C4-2B (cell line): Measurements from ENCODE around the gene CRY2.

Source experiments
- ZFX ChIP-seq: fragments of 450-650 bp; IDR thresholded peaks from 2 replicates; pipeline ENCODE4 v1.6.1; 2017
- TF ChIP-seq, protein P1 (sequence below): fragments of 450-650 bp; conservative IDR thresholded peaks from 2 replicates; pipeline ENCODE4 v1.5.1; 2017; ENCODE audit warnings: mild to moderate bottlenecking

DNA sequence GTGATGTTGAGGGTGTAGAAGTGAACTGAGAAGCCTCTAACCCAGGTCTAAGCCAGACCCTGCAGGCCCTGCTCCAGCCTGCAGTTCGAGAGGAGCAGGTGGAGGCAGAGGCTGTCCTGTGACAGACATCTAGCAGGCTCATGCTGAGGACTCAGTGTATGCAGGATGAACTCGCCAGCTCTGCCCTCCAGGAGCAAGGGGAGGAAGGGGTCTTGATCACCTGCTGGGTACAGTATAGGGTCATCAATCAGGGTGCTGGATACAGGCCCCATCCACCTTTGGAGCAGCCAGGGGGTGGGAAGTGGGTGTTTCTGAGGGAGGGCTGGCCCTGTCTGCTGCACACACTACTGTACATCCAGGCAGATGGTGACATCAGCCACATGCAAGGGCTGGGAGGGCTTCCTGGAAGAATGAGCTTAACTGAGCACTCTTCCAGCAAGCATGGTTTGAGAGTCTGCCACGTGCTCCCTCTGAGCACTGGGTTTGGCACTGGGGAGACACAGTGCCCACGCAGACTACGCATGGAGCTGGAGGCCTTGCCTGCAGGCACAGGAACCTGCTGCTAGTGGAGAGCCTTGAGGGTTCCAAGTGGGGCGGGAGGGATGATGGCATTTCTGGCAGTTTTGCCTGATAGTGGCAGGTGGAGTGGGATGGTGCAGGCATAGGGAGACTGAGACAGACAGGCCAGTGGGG lies 47.4 kb downstream of the CRY2 start:
- TF ChIP-seq, protein P1, sequence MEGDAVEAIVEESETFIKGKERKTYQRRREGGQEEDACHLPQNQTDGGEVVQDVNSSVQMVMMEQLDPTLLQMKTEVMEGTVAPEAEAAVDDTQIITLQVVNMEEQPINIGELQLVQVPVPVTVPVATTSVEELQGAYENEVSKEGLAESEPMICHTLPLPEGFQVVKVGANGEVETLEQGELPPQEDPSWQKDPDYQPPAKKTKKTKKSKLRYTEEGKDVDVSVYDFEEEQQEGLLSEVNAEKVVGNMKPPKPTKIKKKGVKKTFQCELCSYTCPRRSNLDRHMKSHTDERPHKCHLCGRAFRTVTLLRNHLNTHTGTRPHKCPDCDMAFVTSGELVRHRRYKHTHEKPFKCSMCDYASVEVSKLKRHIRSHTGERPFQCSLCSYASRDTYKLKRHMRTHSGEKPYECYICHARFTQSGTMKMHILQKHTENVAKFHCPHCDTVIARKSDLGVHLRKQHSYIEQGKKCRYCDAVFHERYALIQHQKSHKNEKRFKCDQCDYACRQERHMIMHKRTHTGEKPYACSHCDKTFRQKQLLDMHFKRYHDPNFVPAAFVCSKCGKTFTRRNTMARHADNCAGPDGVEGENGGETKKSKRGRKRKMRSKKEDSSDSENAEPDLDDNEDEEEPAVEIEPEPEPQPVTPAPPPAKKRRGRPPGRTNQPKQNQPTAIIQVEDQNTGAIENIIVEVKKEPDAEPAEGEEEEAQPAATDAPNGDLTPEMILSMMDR: no peak
- no peak for TF ChIP-seq ZFX
